Lower leg skin (tissue), 3 donors: ENCODE data around the gene ABHD13.

Experiments
- POLR2A ChIP-seq, 2 donors: fragments of 450-650 bp; IDR thresholded peaks; one replicate each; pipeline ENCODE4 v1.6.1; 2016 to 2017; ENCODE audit warnings: antibody characterized with exemption in 2 of 2, mild to moderate bottlenecking in 1 of 2, moderate library complexity in 1 of 2
- TF ChIP-seq, protein P1 (sequence below), 3 donors: fragments of 450-650 bp; IDR thresholded peaks; one replicate each; pipeline ENCODE4 v1.5.1; 2016; ENCODE audit warnings: antibody characterized with exemption in 3 of 3, mild to moderate bottlenecking in 3 of 3, moderate library complexity in 2 of 3

DNA sequence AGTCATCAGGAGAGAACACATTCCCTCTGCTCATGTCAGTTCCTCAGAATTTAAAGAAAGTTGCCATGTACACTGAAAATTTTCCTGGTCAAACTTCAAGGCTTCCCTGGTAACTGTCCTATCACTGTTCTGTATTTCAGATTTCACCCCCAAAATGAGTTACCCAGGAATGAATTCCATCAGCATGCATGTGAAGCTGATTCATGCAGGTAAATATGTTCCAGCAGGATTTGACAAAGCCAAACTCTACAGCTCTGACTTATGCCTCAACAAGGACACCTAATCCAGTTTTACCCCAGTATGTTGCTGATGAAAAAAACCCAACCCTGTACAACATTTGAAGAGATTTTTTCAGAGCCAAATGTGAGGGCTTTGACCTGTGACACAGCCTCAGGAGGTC, 24.4 kb upstream of the ABHD13 start:
- no peak for TF ChIP-seq POLR2A (IDR thresholded peaks at IDR 0.05)
- TF ChIP-seq, protein P1, sequence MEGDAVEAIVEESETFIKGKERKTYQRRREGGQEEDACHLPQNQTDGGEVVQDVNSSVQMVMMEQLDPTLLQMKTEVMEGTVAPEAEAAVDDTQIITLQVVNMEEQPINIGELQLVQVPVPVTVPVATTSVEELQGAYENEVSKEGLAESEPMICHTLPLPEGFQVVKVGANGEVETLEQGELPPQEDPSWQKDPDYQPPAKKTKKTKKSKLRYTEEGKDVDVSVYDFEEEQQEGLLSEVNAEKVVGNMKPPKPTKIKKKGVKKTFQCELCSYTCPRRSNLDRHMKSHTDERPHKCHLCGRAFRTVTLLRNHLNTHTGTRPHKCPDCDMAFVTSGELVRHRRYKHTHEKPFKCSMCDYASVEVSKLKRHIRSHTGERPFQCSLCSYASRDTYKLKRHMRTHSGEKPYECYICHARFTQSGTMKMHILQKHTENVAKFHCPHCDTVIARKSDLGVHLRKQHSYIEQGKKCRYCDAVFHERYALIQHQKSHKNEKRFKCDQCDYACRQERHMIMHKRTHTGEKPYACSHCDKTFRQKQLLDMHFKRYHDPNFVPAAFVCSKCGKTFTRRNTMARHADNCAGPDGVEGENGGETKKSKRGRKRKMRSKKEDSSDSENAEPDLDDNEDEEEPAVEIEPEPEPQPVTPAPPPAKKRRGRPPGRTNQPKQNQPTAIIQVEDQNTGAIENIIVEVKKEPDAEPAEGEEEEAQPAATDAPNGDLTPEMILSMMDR (IDR thresholded peaks at IDR 0.05), result no peak
